ENCODE data around the gene MT3.
"Not testable (repeated sequence)": the region's sequence is repeated elsewhere in the genome, so short reads cannot be mapped to it uniquely, and the experiment has no call there.

MT3 gene

GRCh38 chr16:56610017-56610608 is 20.8 kb downstream of the MT3 start:
- DNase-seq: peak; percentile 62 to 86

- no peak for DNase-seq
These were observed 21.3 kb downstream of the MT3 start for GRCh38 chr16:56610609-56611111.

GRCh38 chr16:56611281-56611833 is 22.0 kb downstream of the MT3 start:
- no peak for DNase-seq

- no peak for DNase-seq
These were observed 24.4 kb downstream of the MT3 start for GRCh38 chr16:56613706-56614105.

GRCh38 chr16:56614549-56614991 is 25.2 kb downstream of the MT3 start:
- no peak for DNase-seq

GRCh38 chr16:56615353-56615752 is 26.0 kb downstream of the MT3 start:
- no peak for DNase-seq

GRCh38 chr16:56616608-56617211 is 27.4 kb downstream of the MT3 start:
- no peak for DNase-seq

GRCh38 chr16:56617212-56618085 is 28.1 kb downstream of the MT3 start:
- peak; percentile 48 to 61 for DNase-seq

GRCh38 chr16:56618138-56618537 is 28.8 kb downstream of the MT3 start:
- DNase-seq: no peak

- no peak for DNase-seq
These were observed 31.1 kb downstream of the MT3 start for GRCh38 chr16:56620339-56620897.

- not testable (repeated sequence) for DNase-seq
These were observed 32.5 kb downstream of the MT3 start for GRCh38 chr16:56621665-56622445.

- not testable (repeated sequence) for DNase-seq
These were observed 33.9 kb downstream of the MT3 start for GRCh38 chr16:56623184-56623583.

- DNase-seq: no peak
These were observed 34.3 kb downstream of the MT3 start for GRCh38 chr16:56623637-56624036.

- DNase-seq: peak in 1 of 2 experiments; percentile 70
These were observed 36.0 kb downstream of the MT3 start, which contains the start of gene MT1E for GRCh38 chr16:56625140-56625942. MT1E (plus strand) TSS chr16:56625781; CDS start chr16:56625852, 71 bp downstream.

- no peak for DNase-seq
These were observed 36.8 kb downstream of the MT3 start for GRCh38 chr16:56625943-56626654.

GRCh38 chr16:56626685-56627084 is 37.4 kb downstream of the MT3 start:
- no peak for DNase-seq

- no peak for DNase-seq
These were observed 39.4 kb downstream of the MT3 start for GRCh38 chr16:56628486-56629350.

- no peak for DNase-seq
These were observed 40.2 kb downstream of the MT3 start for GRCh38 chr16:56629531-56629930.

- no peak for DNase-seq
These were observed 40.8 kb downstream of the MT3 start for GRCh38 chr16:56630134-56630533.
